Activated B cell treated with CpG ODN at 0.5 μM for 24 hours (primary cell): ENCODE results near the gene PPP6R2. TPM values are rescaled to one million over a fixed set of nuclear protein-coding genes. Genes with fewer than 3 reads are reported as not detected.

Experiments used
- ATAC-seq: fragments of 200-7000 bp; cut with Tn5 transposase; one replicate; pipeline ENCODE4 v1.10.0; 2021; ENCODE audit warnings: low read depth, mild to moderate bottlenecking, moderate library complexity
- CTCF ChIA-PET: fragments of 350-600 bp; sonication (Branson Sonifier 250); formaldehyde crosslinking; loops from one replicate; lab custom pipeline; 2021; ENCODE audit warnings: antibody characterized with exemption; lab: Charles Lee
- POLR2A ChIA-PET: fragments of 350-600 bp; sonication (Branson Sonifier 250); formaldehyde crosslinking; loops from one replicate; lab custom pipeline; 2021; ENCODE audit warnings: antibody characterized with exemption; lab: Charles Lee
- DNase-seq: peaks from one replicate; pipeline ENCODE4 v3.0.0; 2022
- H3K27ac Mint-ChIP-seq: one replicate; pipeline ENCODE4 v1.8.0; 2020; ENCODE audit warnings: mixed read lengths
- H3K27me3 Mint-ChIP-seq: one replicate; pipeline ENCODE4 v1.8.0; 2021; ENCODE audit warnings: mixed read lengths
- H3K36me3 Mint-ChIP-seq: one replicate; pipeline ENCODE4 v1.8.0; 2021; ENCODE audit warnings: low read depth, mixed read lengths
- H3K4me1 Mint-ChIP-seq: one replicate; pipeline ENCODE4 v1.8.0; 2021; ENCODE audit warnings: mixed read lengths
- H3K4me3 Mint-ChIP-seq: one replicate; pipeline ENCODE4 v1.8.0; 2020; ENCODE audit warnings: mild to moderate bottlenecking, mixed read lengths
- H3K9me3 Mint-ChIP-seq: one replicate; pipeline ENCODE4 v1.8.0; 2020; ENCODE audit warnings: mixed read lengths
- CTCF ChIP-seq: fragments of 200-600 bp; IDR thresholded peaks from one replicate; pipeline ENCODE4 v1.8.0; 2022; ENCODE audit warnings: antibody characterized with exemption, mild to moderate bottlenecking
- intact Hi-C: fragments of 100-400 bp; cut with micrococcal nuclease; formaldehyde crosslinking; loops from one replicate; pipeline ENCODE4 v1.15.1; 2024
- total RNA-seq: library from RNA; stranded (reverse); gene quantifications from 2 replicates; pipeline ENCODE4 v1.2.3, GENCODE V29; 2022

The PPP6R2 gene
- total RNA-seq, 1 donor from 2014 or later, result 77.3 TPM

GRCh38 chr22:50455201-50455600 is 112.1 kb downstream of the PPP6R2 start:
- ATAC-seq, result no peak

GRCh38 chr22:50456026-50456425 is 112.9 kb downstream of the PPP6R2 start:
- H3K27ac Mint-ChIP-seq, result no peak overlapping the region
- no peak for ATAC-seq
- ChIA-PET POLR2A (interaction anchor here (0.8 kb wide), 1 partner anchor 52 kb away, joined by 3 read pairs; the partner anchor contains the start of genes LMF2 and NCAPH2), CTCF (interaction anchor here (1.4 to 2.4 kb wide), 3 partner anchors 42 to 165 kb away, joined by 4 to 9 read pairs (median 4); no protein-coding TSS in a partner anchor)
- no peaks in the 10 kb centered on the region for H3K27me3 Mint-ChIP-seq
- TF ChIP-seq CTCF, result no peak
- H3K9me3 Mint-ChIP-seq, result no peaks in the 10 kb centered on the region
- H3K4me1 Mint-ChIP-seq, result no peaks in the 10 kb centered on the region
- DNase-seq, result no peak
- intact Hi-C loops, result loop anchor here (5.0 kb wide), 1 partner anchor 41 kb away; no protein-coding TSS in a partner anchor
- H3K36me3 Mint-ChIP-seq, result peaks cover 77% of the 10 kb centered on the region
- no peak overlapping the region for H3K4me3 Mint-ChIP-seq

More at GRCh38 chr22:50455201-50455600, 112.1 kb downstream of the PPP6R2 start:
- DNase-seq, result no peak
- intact Hi-C loops, result loop anchor here (5.0 kb wide), 1 partner anchor 42 kb away; no protein-coding TSS in a partner anchor
- no peak for TF ChIP-seq CTCF
- H3K27me3 Mint-ChIP-seq, result no peaks in the 10 kb centered on the region
- H3K4me1 Mint-ChIP-seq, result peaks cover 2% of the 10 kb centered on the region
- ChIA-PET POLR2A (no interaction called here), CTCF (no interaction called here)
- peaks cover 72% of the 10 kb centered on the region for H3K36me3 Mint-ChIP-seq
- no peak overlapping the region for H3K27ac Mint-ChIP-seq
- H3K9me3 Mint-ChIP-seq, result no peaks in the 10 kb centered on the region
- no peak overlapping the region for H3K4me3 Mint-ChIP-seq

- Mint-ChIP-seq H3K36me3 (peaks cover 74% of the 10 kb centered on the region), H3K4me1 (no peaks in the 10 kb centered on the region), H3K4me3 (no peak overlapping the region), H3K9me3 (no peaks in the 10 kb centered on the region), H3K27me3 (no peaks in the 10 kb centered on the region), H3K27ac (peak overlapping the region; percentile 64)
- no peak for DNase-seq
- ChIA-PET CTCF (interaction anchor here (1.4 to 2.4 kb wide), 3 partner anchors 41 to 164 kb away, joined by 4 to 9 read pairs (median 4); no protein-coding TSS in a partner anchor), POLR2A (interaction anchor here (0.8 kb wide), 1 partner anchor 51 kb away, joined by 3 read pairs; the partner anchor contains the start of genes LMF2 and NCAPH2)
- intact Hi-C loops, result loop anchor here (5.0 kb wide), 1 partner anchor 41 kb away; no protein-coding TSS in a partner anchor
- ATAC-seq, result peak; percentile 45
- no peak for TF ChIP-seq CTCF
Measured at GRCh38 chr22:50456466-50457234, 113.5 kb downstream of the PPP6R2 start.

- ATAC-seq (no peak), DNase-seq (no peak)
- Mint-ChIP-seq H3K4me1 (no peaks in the 10 kb centered on the region), H3K27ac (no peak overlapping the region), H3K9me3 (no peaks in the 10 kb centered on the region), H3K36me3 (peaks cover 79% of the 10 kb centered on the region), H3K27me3 (no peaks in the 10 kb centered on the region), H3K4me3 (no peak overlapping the region)
- ChIA-PET CTCF (no interaction called here), POLR2A (no interaction called here)
- intact Hi-C loops, result loop anchor here (5.0 kb wide), 1 partner anchor 38 kb away; no protein-coding TSS in a partner anchor
- no peak for TF ChIP-seq CTCF
Measured at GRCh38 chr22:50459016-50459415, 115.9 kb downstream of the PPP6R2 start.

- peaks cover 79% of the 10 kb centered on the region for H3K36me3 Mint-ChIP-seq
- CTCF ChIA-PET, result interaction anchor here (0.7 kb wide), 1 partner anchor 10 kb away, joined by 3 read pairs; no protein-coding TSS in a partner anchor
- H3K4me1 Mint-ChIP-seq, result no peaks in the 10 kb centered on the region
- intact Hi-C loops, result loop anchor here (5.0 kb wide), 1 partner anchor 38 kb away; no protein-coding TSS in a partner anchor
- H3K27me3 Mint-ChIP-seq, result no peaks in the 10 kb centered on the region
- no peak for TF ChIP-seq CTCF
- no peak overlapping the region for H3K4me3 Mint-ChIP-seq
- no peak for ATAC-seq
- no peak overlapping the region for H3K27ac Mint-ChIP-seq
- H3K9me3 Mint-ChIP-seq, result no peaks in the 10 kb centered on the region
- POLR2A ChIA-PET, result no interaction called here
- no peak for DNase-seq
Measured at GRCh38 chr22:50459496-50460140, 116.5 kb downstream of the PPP6R2 start.
